ENCODE data around the gene SIGLEC1.

The SIGLEC1 gene

GRCh38 chr20:3687655-3688054 is 24.7 kb downstream of the SIGLEC1 start:
- Histone ChIP-seq H3K4me3 (ENCODE audit: low read length) (no peak overlapping the region), H3K27ac (ENCODE audit: low read depth, low read length) (no peak overlapping the region), H3K79me2 (ENCODE audit: control insufficient read depth, low read length) (no peaks in the 10 kb centered on the region), H3K27me3 (ENCODE audit: control insufficient read depth, low read length) (no peaks in the 10 kb centered on the region), H3K4me2 (ENCODE audit: low read length) (no peak overlapping the region), H4K20me1 (ENCODE audit: control insufficient read depth, insufficient read depth, low read depth, low read length) (no peaks in the 10 kb centered on the region), H3K9me2 (replicated peaks; ENCODE audit: control insufficient read depth, low read length) (no peaks in the 10 kb centered on the region), H3K36me3 (ENCODE audit: control insufficient read depth, low read length) (no peaks in the 10 kb centered on the region), H3F3A (ENCODE audit: control insufficient read depth, insufficient read depth) (no peaks in the 10 kb centered on the region), H3K9me3 (ENCODE audit: control insufficient read depth, insufficient read depth, low read length) (no peaks in the 10 kb centered on the region), H3K4me1 (ENCODE audit: control insufficient read depth, low read length) (no peaks in the 10 kb centered on the region)
- TF ChIP-seq, protein P1, sequence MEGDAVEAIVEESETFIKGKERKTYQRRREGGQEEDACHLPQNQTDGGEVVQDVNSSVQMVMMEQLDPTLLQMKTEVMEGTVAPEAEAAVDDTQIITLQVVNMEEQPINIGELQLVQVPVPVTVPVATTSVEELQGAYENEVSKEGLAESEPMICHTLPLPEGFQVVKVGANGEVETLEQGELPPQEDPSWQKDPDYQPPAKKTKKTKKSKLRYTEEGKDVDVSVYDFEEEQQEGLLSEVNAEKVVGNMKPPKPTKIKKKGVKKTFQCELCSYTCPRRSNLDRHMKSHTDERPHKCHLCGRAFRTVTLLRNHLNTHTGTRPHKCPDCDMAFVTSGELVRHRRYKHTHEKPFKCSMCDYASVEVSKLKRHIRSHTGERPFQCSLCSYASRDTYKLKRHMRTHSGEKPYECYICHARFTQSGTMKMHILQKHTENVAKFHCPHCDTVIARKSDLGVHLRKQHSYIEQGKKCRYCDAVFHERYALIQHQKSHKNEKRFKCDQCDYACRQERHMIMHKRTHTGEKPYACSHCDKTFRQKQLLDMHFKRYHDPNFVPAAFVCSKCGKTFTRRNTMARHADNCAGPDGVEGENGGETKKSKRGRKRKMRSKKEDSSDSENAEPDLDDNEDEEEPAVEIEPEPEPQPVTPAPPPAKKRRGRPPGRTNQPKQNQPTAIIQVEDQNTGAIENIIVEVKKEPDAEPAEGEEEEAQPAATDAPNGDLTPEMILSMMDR (IDR thresholded peaks at IDR 0.05; ENCODE audit: low read depth, low read length, poor library complexity, severe bottlenecking): no peak
- no peak for TF ChIP-seq EZH2phosphoT487 (IDR thresholded peaks at IDR 0.05; ENCODE audit: borderline replicate concordance, low read length)

- H3K79me2 ChIP-seq (ENCODE audit: control insufficient read depth, low read length): no peaks in the 10 kb centered on the region
- no peaks in the 10 kb centered on the region for H3K36me3 ChIP-seq (ENCODE audit: control insufficient read depth, low read length)
- no peak overlapping the region for H3K4me2 ChIP-seq (ENCODE audit: low read length)
- no peaks in the 10 kb centered on the region for H3K27me3 ChIP-seq (ENCODE audit: control insufficient read depth, low read length)
- no peak overlapping the region for H3K27ac ChIP-seq (ENCODE audit: low read depth, low read length)
- no peaks in the 10 kb centered on the region for H3K9me3 ChIP-seq (ENCODE audit: control insufficient read depth, insufficient read depth, low read length)
- H3K9me2 ChIP-seq (replicated peaks; ENCODE audit: control insufficient read depth, low read length): no peaks in the 10 kb centered on the region
- TF ChIP-seq EZH2phosphoT487 (IDR thresholded peaks at IDR 0.05; ENCODE audit: borderline replicate concordance, low read length): no peak
- TF ChIP-seq, protein P1 (IDR thresholded peaks at IDR 0.05; ENCODE audit: low read depth, low read length, poor library complexity, severe bottlenecking): no peak
- no peaks in the 10 kb centered on the region for H4K20me1 ChIP-seq (ENCODE audit: control insufficient read depth, insufficient read depth, low read depth, low read length)
- H3F3A ChIP-seq (ENCODE audit: control insufficient read depth, insufficient read depth): no peaks in the 10 kb centered on the region
- no peaks in the 10 kb centered on the region for H3K4me1 ChIP-seq (ENCODE audit: control insufficient read depth, low read length)
- H3K4me3 ChIP-seq (ENCODE audit: low read length): no peak overlapping the region
These were observed 25.5 kb downstream of the SIGLEC1 start for GRCh38 chr20:3686867-3687321.

DNA sequence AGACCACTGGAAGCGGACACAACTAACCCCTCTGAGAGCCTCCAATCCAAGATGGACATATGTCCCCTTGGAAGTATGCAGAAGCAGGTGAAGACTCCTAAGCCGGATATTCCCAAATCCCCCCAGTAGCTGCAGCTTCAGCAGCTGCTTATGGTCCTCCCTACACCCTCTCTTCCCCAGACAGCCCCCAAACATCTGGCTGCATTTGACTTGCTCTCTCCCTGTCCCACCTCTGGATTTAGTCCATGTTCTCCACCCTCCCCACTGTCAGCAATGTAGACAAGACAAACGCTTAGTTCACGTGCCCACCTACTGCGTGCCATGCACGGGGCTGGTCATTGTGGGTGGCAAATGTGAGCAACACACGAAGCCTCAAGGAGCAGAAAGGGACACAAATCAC is 26.0 kb downstream of the SIGLEC1 start:
- Histone ChIP-seq H3K27ac (ENCODE audit: low read depth, low read length) (no peak overlapping the region), H3K79me2 (ENCODE audit: control insufficient read depth, low read length) (no peaks in the 10 kb centered on the region), H3K9me2 (replicated peaks; ENCODE audit: control insufficient read depth, low read length) (no peaks in the 10 kb centered on the region), H3K27me3 (ENCODE audit: control insufficient read depth, low read length) (no peaks in the 10 kb centered on the region), H4K20me1 (ENCODE audit: control insufficient read depth, insufficient read depth, low read depth, low read length) (no peaks in the 10 kb centered on the region), H3K4me3 (ENCODE audit: low read length) (no peak overlapping the region), H3F3A (ENCODE audit: control insufficient read depth, insufficient read depth) (no peaks in the 10 kb centered on the region), H3K4me1 (ENCODE audit: control insufficient read depth, low read length) (no peaks in the 10 kb centered on the region), H3K4me2 (ENCODE audit: low read length) (no peak overlapping the region), H3K9me3 (ENCODE audit: control insufficient read depth, insufficient read depth, low read length) (no peaks in the 10 kb centered on the region), H3K36me3 (ENCODE audit: control insufficient read depth, low read length) (no peaks in the 10 kb centered on the region)
- TF ChIP-seq, protein P1 (IDR thresholded peaks at IDR 0.05; ENCODE audit: low read depth, low read length, poor library complexity, severe bottlenecking): no peak
- no peak for TF ChIP-seq EZH2phosphoT487 (IDR thresholded peaks at IDR 0.05; ENCODE audit: borderline replicate concordance, low read length)
